Measurements from ENCODE around the gene WDR5. TPM values are rescaled to one million over a fixed set of nuclear protein-coding genes. Genes with fewer than 3 reads are reported as not detected.

The WDR5 gene
- total RNA-seq, 1 experiment from 2014 or later, result 62.5 TPM

- POLR2A ChIA-PET, result no interaction called here
- Mint-ChIP-seq H3K9me3 (no peaks in the 10 kb centered on the region), H3K27ac (no peak overlapping the region), H3K36me3 (peaks cover 38% of the 10 kb centered on the region), H3K4me3 (no peak overlapping the region), H3K27me3 (ENCODE audit: low read depth) (no peaks in the 10 kb centered on the region), H3K4me1 (no peaks in the 10 kb centered on the region)
- ATAC-seq, result no peak
- CTCF ChIA-PET, result interaction anchor here (1.5 kb wide), 1 partner anchor 287 kb away, joined by 4 read pairs; no protein-coding TSS in a partner anchor
- no peak for TF ChIP-seq CBFB (CRISPR knock-in tag; IDR thresholded peaks at IDR 0.05; ENCODE audit: low read depth)
- no peak for TF ChIP-seq SOX15 (CRISPR knock-in tag; IDR thresholded peaks at IDR 0.05)
- no peak for DNase-seq (ENCODE audit: low spot score)
Observed at GRCh38 chr9:134156564-134157377, 20.9 kb downstream of the WDR5 start.

- TF ChIP-seq AFF4 (CRISPR knock-in tag; IDR thresholded peaks at IDR 0.05; ENCODE audit: borderline replicate concordance), result no peak
- TF ChIP-seq, protein P1, sequence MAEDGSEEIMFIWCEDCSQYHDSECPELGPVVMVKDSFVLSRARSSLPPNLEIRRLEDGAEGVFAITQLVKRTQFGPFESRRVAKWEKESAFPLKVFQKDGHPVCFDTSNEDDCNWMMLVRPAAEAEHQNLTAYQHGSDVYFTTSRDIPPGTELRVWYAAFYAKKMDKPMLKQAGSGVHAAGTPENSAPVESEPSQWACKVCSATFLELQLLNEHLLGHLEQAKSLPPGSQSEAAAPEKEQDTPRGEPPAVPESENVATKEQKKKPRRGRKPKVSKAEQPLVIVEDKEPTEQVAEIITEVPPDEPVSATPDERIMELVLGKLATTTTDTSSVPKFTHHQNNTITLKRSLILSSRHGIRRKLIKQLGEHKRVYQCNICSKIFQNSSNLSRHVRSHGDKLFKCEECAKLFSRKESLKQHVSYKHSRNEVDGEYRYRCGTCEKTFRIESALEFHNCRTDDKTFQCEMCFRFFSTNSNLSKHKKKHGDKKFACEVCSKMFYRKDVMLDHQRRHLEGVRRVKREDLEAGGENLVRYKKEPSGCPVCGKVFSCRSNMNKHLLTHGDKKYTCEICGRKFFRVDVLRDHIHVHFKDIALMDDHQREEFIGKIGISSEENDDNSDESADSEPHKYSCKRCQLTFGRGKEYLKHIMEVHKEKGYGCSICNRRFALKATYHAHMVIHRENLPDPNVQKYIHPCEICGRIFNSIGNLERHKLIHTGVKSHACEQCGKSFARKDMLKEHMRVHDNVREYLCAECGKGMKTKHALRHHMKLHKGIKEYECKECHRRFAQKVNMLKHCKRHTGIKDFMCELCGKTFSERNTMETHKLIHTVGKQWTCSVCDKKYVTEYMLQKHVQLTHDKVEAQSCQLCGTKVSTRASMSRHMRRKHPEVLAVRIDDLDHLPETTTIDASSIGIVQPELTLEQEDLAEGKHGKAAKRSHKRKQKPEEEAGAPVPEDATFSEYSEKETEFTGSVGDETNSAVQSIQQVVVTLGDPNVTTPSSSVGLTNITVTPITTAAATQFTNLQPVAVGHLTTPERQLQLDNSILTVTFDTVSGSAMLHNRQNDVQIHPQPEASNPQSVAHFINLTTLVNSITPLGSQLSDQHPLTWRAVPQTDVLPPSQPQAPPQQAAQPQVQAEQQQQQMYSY (CRISPR knock-in tag; IDR thresholded peaks at IDR 0.05), result no peak
- TF ChIP-seq E2F1 (CRISPR knock-in tag; IDR thresholded peaks at IDR 0.05), result no peak
- no peak for TF ChIP-seq STAT6 (CRISPR knock-in tag; conservative IDR thresholded peaks at IDR 0.05; ENCODE audit: low read depth)
- TF ChIP-seq USF1 (CRISPR knock-in tag; IDR thresholded peaks at IDR 0.05), result no peak
- no peak for TF ChIP-seq ERG (CRISPR knock-in tag; IDR thresholded peaks at IDR 0.05)
- DNase-seq (ENCODE audit: low spot score), result no peak
- no peak for ATAC-seq
- no peaks in the 10 kb centered on the region; the same call in 1 of the 2 replicates for H3K4me1 Mint-ChIP-seq
- peaks cover 38% of the 10 kb centered on the region for H3K36me3 Mint-ChIP-seq
- H3K4me3 Mint-ChIP-seq, result no peak overlapping the region
- H3K27ac Mint-ChIP-seq, result no peak overlapping the region
- ChIA-PET CTCF (interaction anchor here (1.5 kb wide), 1 partner anchor 286 kb away, joined by 4 read pairs; no protein-coding TSS in a partner anchor), POLR2A (no interaction called here)
- H3K27me3 Mint-ChIP-seq (ENCODE audit: low read depth), result no peaks in the 10 kb centered on the region; the same call in 1 of the 2 replicates
- no peaks in the 10 kb centered on the region for H3K9me3 Mint-ChIP-seq
Observed at GRCh38 chr9:134157378-134157885, 21.6 kb downstream of the WDR5 start.
